ENCODE measurements around the gene PROCA1.
"Not testable (repeated sequence)": the region's sequence is repeated elsewhere in the genome, so short reads cannot be mapped to it uniquely, and the experiment has no call there.

The PROCA1 gene

DNA sequence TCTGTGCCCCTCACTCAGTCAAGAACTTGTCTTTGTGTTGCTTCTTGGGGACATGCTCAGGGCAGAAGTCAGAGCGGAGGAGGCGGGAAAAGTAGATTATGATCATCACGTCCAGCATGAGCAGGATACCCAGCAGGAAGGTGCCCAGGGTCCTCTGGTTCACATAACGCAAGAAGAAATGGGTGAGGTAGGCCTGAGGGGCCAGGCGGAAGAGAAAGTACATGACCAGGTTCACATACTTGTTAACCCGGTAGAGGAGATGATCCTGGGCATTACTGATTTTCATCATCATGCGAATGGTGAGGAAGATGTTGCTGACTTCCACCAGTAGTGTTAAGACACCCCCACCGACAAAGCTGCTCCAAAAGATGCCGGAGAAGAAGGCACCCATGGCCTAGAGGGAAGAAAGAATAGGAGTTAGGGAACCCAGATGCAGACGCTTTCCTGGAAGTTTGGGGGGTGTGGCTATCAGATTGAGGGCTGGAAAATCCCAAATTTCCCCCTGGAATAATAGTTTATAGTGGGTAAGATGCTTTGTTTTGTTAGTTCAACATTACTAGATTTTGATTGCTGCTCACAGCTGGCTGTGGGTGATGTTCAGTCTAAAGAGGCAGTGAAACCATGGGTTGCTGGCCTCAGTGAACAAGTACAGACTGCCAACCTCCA, 12.9 kb upstream of the PROCA1 start:
- no peak for DNase-seq

GRCh38 chr17:28723836-28724499, 12.3 kb upstream of the PROCA1 start:
- DNase-seq, result not testable (repeated sequence)

DNA sequence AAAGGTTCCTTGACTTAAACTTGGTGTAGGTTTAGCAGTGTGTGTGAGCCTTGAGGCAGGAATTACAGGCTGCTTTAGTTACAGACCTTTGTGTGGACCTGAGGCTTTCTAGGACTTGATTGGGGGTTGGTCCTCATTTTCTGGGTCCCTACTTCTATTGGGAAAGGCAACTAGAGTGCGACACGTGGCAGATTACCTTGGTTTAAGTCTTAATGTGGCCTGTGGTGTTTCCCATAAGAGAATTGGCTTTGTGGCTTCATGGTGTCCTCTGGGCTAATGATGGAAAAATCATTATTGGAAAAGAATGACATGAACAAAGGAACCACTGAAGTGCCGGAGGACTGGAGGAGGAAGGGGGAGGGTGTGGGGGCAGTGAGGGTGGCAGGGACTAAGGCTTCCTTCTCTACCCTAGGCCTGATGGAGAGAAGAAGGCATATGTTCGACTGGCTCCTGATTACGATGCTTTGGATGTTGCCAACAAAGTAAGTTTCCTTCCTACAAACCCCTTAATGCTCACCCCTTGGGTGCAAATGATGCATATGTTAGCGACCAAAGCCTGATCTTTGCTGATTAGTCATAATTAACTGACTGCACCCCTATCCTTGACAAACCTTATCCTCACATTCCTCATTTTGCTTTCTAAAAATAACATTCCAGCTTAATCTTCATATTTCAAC, 11.6 kb upstream of the PROCA1 start:
- DNase-seq, result no peak

- DNase-seq, result no peak
These were observed 10.9 kb upstream of the PROCA1 start for GRCh38 chr17:28722417-28723158.

GRCh38 chr17:28720997-28721329, 9.3 kb upstream of the PROCA1 start:
- not testable (repeated sequence) for DNase-seq

DNA sequence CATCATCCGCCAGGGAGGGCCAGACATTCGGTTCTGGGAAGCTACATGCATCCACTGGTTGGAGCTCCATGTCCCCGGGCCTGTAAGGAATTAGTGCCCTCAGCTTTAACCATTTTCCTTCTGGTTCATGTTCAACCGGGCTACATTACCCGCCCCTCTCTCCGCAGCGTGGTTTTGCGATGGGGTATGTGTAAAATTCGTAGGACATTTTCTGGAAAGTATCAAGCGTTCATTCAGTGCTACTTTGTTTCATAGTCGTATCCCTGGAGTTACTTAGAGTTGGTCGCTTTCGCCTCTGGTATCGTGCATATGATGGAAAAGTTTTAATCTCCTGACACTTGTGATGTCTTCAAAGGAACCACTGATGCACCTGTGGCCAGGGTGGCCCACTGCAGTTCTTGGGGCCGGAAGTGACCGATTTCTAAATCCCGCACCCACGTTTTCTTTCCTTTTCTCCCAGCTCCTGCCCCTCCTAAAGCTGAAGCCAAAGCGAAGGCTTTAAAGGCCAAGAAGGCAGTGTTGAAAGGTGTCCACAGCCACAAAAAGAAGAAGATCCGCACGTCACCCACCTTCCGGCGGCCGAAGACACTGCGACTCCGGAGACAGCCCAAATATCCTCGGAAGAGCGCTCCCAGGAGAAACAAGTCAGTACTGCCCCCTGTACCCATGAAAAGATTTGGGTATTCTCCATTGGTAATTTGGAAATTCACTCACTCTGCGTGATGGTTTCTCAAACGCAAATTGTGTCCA, 8.7 kb upstream of the PROCA1 start:
- peak; percentile 33 for DNase-seq

GRCh38 chr17:28719021-28719433, 7.3 kb upstream of the PROCA1 start:
- DNase-seq, result no peak

DNA sequence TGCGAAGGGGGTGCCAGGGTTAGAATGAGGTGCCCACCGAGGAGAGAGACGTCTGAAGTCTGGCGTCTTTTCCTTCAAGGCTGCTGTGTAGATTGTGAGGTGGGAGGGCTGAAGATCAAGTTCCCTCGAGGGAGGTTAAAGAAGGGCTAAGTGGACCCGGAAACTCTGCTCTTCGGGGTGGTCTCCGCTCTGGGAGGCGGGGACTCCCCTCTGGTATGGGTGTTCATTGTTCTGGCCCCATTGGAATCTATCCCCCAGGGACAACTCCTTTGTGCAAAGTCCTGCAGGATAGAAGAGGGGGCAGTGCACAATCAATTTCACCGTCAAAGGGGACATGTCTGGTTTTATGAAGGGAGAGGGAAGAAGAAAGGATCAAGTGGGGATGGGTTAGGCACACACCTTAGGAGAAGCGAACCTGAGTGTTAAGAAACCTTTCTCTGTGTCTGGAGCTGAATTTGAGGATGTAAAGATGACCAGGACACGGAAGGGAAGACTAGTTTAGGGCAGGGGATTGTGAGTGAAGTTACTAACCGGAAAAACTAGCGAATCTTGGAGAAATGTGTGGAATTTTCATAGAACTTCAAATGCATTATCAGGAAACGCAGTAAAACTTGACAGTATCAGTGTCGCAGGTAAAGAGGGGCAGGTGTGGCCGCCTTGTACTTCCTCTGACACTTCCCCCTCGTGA, 6.8 kb upstream of the PROCA1 start:
- no peak for DNase-seq

GRCh38 chr17:28717578-28718332, 6.1 kb upstream of the PROCA1 start, which contains the start of gene RAB34:
Gene RAB34, minus strand, starts transcription at chr17:28717868. Its CDS starts 602 bp downstream, at chr17:28717266.
- DNase-seq, result peak; percentile 43

- peak; percentile 24 for DNase-seq
These were observed 5.3 kb upstream of the PROCA1 start for GRCh38 chr17:28716740-28717577.

- no peak for DNase-seq
These were observed 3.5 kb upstream of the PROCA1 start for GRCh38 chr17:28715217-28715616.

GRCh38 chr17:28714281-28714680, 2.6 kb upstream of the PROCA1 start:
- no peak for DNase-seq

DNA sequence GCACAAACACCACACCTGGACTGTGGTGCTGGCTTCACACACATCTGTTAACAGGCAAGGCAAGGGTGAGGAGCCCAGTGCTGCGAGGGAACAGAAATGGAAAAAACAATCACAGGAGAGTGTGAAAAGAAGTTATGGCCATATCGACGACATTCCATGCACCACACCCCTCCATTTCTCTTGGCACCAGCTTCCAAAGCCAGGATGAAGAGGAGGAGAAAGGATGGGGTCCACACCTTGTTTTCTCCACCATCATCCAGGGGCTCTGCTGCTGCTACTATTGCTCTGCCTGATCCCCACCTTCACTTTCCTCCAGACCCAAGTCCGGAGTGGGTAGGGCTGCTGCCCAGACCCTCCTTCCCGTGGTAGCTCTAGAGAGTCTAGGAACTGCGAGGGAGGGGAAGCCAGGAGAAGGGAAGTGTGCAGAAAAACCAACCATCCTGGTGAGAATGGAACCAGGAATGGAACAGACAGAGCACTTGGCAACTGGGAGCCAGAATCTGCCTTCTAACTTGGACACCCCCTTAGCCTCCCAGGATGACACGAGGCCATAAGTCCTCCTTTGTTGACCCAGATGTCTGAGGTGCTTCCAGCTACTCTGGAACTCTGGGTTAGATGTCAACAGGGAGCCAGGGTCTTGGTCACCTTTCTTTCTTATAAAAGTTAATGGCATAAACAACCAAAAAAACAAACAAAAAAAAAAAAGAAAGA, 1.2 kb upstream of the PROCA1 start:
- no peak for DNase-seq

DNA sequence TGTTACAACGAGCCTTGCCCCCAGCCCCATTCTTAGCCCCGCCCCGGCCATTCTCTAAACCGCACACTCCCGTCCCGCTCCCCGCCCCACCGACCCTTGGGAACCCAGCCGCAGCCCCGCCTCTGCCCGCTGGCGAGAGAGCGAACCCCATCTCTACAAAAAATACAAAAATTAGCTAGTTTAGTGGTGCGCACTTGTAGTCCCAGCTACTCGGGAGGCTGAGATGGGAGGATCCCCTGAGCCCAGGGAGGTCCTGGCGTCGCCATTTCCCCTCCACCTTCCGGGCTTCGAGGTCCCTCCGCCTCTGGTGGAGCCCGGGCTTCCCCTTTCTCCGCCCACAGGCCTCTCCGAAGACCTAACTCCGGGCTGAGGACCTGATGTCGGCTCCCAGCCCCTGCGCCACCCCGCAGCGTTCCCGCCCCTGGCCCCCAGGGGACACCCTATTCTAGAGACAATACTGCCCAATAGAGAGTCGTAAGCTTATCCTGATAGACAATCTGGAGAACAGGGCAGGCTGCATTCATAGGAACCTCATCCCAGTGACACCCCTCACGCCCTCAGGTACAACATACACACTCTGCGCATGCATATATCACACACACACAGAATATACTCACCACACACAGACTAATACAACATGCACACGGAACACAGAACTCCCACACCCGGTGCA, 480 bp upstream of the PROCA1 start:
- peak; percentile 65 for DNase-seq

- DNase-seq, result peak; percentile 91
These were observed 596 bp downstream of the PROCA1 start for GRCh38 chr17:28710861-28711722.

- no peak for DNase-seq
These were observed 4.4 kb downstream of the PROCA1 start for GRCh38 chr17:28707339-28707720.

- DNase-seq, result no peak
These were observed 5.0 kb downstream of the PROCA1 start for GRCh38 chr17:28706471-28707338.
